Measurements from ENCODE around the gene DNAJC7. TPM values are rescaled to one million over a fixed set of nuclear protein-coding genes. Genes with fewer than 3 reads are reported as not detected.

DNAJC7 gene
- total and polyA plus RNA-seq, 9 of the 15 experiments (the other 6 are each of a cell fraction or from before 2014, with no cell fraction given): 85.8 to 262 (median 157) TPM

- Histone ChIP-seq H3K9ac (ENCODE audit: insufficient read depth in 1 of 2, low read depth in 2 of 2, low read length in 2 of 2) (peak within 1 kb of the TSS; percentile 88 to 93), H3K27ac (ENCODE audit: extremely low read depth, low read depth, low read length) (peak within 1 kb of the TSS; percentile 83), H3K4me2 (ENCODE audit: insufficient read depth, low read length) (peak within 1 kb of the TSS; percentile 96), H2AFZ (ENCODE audit: low read depth, low read length) (peak within 1 kb of the TSS; percentile 85), H3K9me1 (ENCODE audit: control insufficient read depth, insufficient read depth, low read length) (peaks cover 3% of the 10 kb centered on the region), H4K20me1 (replicated peaks; ENCODE audit: control insufficient read depth, insufficient read depth, low read length) (no peaks in the 10 kb centered on the region), H3K9me3 (replicated peaks; ENCODE audit: control insufficient read depth, insufficient read depth, low read depth, low read length) (no peaks in the 10 kb centered on the region; the same call in 1 of the 2 replicates), H3K4me3 (peak within 1 kb of the TSS; percentile 95), H3K36me3 (ENCODE audit: control insufficient read depth, insufficient read depth, low read length) (peaks cover 27% of the 10 kb centered on the region; the same call in 1 of the 3 replicates), H3K79me2 (ENCODE audit: control insufficient read depth, insufficient read depth, low read length) (peaks cover 16% of the 10 kb centered on the region), H3K4me1 (replicated peaks in 1 of 2; ENCODE audit: control insufficient read depth in 2 of 2, insufficient read depth in 2 of 2, low read length in 2 of 2) (peaks cover 10 to 37% of the 10 kb centered on the region in 2 experiments; a peak in 4 of 5 replicates), H3K27me3 (ENCODE audit: control insufficient read depth in 2 of 2, insufficient read depth in 2 of 2, low read length in 2 of 2) (no peaks in the 10 kb centered on the region)
- FAIRE-seq (no peak), DNase-seq (ENCODE audit: extremely low read depth in 1 of 4, low spot score in 3 of 4) (peak; percentile 92 to 97 (median 96)), ATAC-seq (peak; percentile 91)
- in situ Hi-C loops (cut with MboI): no loop called here
- BruUV-seq (replicated peaks): no TSS peak
- ChIA-PET POLR2A (interaction anchor here (0.7 to 4.6 kb wide), 20 partner anchors 9 to 493 kb away, joined by 3 to 28 read pairs (median 4); partner anchors contain the start of genes ACLY, DNAJC7, GHDC and NKIRAS2), CTCF (ENCODE audit: low intra/inter-chr PET ratio) (interaction anchor here (1.3 kb wide), 1 partner anchor 150 kb away, joined by 5 read pairs; no protein-coding TSS in a partner anchor)
- WGBS (ENCODE audit: insufficient coverage, low coverage, missing lambda C conversion rate): 1% methylated on average over 55 of the region's 71 CpGs
- intact Hi-C loops (cut with micrococcal nuclease): loop anchor here (5.0 kb wide), 1 partner anchor 61 kb away; no protein-coding TSS in a partner anchor
- TF ChIP-seq KDM5B (IDR thresholded peaks at IDR 0.05; ENCODE audit: insufficient replicate concordance, low read depth, low read length): peak; percentile 48
- TF ChIP-seq CHCHD3 (CRISPR knock-in tag; IDR thresholded peaks at IDR 0.05): no peak
- TF ChIP-seq HDAC1 (IDR thresholded peaks at IDR 0.05): 0 out of 4 replicates have a peak, but pooled peaks of 1 of the 2 experiments have one; percentile 8
- TF ChIP-seq MGA (IDR thresholded peaks at IDR 0.05): peak; percentile 87
- peak; percentile 60 for TF ChIP-seq EGR1 (conservative IDR thresholded peaks at IDR 0.05)
- no peak for TF ChIP-seq ID3 (CRISPR knock-in tag; IDR thresholded peaks at IDR 0.05)
- TF ChIP-seq ID3 (tag; IDR thresholded peaks at IDR 0.05): no peak
- TF ChIP-seq ZNF165 (CRISPR knock-in tag; IDR thresholded peaks at IDR 0.05; ENCODE audit: borderline replicate concordance): no peak
- 0 out of 2 replicates have a peak, but pooled peaks have one; percentile 11 for TF ChIP-seq TEAD4 (IDR thresholded peaks at IDR 0.05; ENCODE audit: low read length)
- no peak for TF ChIP-seq TEAD4 (CRISPR knock-in tag; IDR thresholded peaks at IDR 0.05; ENCODE audit: borderline replicate concordance)
Observed at GRCh38 chr17:41966463-41967140, 50.6 kb downstream of the DNAJC7 start, which contains the start of gene CNP. CNP (plus strand) TSS chr17:41966795; CDS start chr17:41966885, 90 bp downstream.
